ENCODE results near the gene GLCE.
A peak's percentile ranks its signal among the peaks of the same experiment; 100 is the strongest.
"Not testable (repeated sequence)": the region's sequence is repeated elsewhere in the genome, so short reads cannot be mapped to it uniquely, and the experiment has no call there.

The GLCE gene

GRCh38 chr15:69277316-69277715 is 116.9 kb downstream of the GLCE start:
- no peak for DNase-seq

GRCh38 chr15:69279636-69280035 is 119.2 kb downstream of the GLCE start:
- DNase-seq = no peak

GRCh38 chr15:69280783-69281182 is 120.3 kb downstream of the GLCE start:
- no peak for DNase-seq

DNA sequence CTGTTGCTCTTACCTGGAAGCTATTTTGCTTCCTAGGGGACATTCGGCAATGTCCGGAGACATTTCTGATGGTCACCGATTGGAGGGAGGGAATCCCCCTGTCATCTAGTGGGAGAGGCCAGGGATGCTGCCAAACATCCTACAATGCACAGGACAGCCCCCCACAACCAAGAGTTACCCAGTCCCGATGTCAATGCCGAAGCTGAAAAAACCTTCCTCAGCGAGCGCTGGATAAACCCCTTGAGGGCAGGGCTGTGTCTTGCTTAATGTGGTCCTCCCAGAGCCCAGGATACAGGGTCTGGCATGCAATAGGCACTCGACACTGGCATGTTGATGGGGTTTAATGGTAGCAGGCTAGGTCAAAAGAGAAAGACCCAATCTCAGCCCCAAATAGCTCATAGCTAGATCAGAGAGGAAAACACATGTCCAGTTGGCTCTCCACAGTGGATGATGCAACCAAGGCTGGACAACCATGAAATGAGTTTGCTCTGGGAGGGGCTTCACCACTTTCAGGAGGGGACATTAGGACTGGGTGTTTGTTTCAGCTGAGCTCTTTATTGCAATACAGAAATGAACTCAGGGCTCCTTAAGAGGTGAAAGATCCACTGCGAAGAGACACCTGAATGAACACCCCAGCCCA is 121.8 kb downstream of the GLCE start:
- DNase-seq = no peak

DNA sequence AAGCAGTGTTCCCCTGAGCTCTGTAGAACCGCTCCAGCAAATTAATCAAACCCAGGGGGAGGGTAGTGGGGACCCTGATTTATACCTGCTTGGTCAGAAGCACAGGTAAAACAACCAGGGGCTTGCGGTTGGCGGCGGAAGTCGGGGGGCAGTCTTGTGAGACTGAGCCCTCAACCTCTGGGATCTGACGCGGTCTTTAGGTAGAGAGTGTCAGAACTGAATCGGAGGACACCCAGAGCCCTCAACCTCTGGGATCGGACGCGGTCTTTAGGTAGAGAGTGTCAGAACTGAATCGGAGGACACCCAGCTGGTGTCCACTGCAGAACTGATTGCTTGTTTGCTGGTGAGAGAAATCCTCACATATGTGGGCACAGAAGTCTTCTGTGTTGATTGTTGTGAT is 125.4 kb downstream of the GLCE start:
- no peak for DNase-seq

- DNase-seq = no peak
Observed at GRCh38 chr15:69288011-69288410, 127.6 kb downstream of the GLCE start.

DNA sequence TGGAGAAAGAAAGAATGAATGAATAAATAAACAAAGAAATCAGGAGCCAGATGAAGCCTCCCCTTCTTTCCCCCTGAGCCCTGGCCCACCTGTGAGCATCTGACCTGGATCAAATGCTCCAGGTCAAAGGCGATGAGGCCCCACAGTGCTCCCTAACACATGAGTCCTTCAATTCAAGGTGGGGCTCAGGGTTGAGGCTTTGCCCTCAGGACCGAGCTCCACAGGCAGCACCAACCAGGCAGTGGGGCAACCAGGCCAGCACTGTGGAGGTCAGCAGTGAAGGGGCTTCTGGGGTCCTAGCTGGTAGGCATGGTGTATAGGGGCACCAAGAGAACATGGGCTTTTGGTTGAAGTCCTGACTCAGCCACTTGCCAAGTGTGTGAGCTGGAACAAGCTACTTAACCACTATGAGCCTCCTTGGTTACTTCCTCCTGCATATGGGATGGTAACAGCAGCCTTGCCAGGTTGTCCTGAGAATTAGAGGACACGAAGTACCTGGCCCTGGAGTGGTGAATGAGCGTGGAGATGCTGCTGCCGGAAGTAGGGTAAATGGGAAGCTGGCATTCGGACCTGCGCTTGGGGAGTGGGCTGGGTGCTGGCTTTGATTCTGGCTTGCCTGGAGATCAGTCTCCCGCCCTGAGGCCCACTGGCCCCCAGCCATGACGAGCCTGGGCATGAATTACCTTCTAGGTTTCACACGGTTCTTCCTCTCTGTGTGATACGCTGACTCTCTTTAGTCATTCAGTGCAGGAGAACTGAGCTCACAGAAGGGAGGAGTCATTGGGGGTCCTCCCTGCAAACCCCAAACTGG is 128.3 kb downstream of the GLCE start:
- DNase-seq = no peak

GRCh38 chr15:69289342-69290146 is 129.1 kb downstream of the GLCE start:
- no peak for DNase-seq

- DNase-seq = no peak
Observed at GRCh38 chr15:69290346-69291164, 130.1 kb downstream of the GLCE start.

DNA sequence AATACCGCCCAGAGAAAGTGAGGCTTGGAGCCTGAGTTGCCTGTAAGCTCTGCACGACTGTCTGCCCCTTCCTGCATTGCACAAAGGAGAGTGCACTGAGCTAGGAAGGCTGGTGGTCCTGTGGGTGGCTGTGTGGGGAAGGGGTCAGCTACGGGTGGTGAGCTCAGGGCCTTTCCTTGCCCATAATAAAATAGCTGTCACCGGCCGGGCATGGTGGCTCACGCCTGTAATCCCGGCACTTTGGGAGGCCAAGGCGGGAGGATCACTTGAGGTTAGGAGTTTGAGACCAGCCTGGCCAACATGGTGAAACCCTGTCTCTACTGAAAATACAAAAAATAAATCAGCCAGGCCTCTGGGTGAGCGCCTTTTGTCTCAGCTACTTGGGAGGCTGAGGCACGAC is 131.2 kb downstream of the GLCE start:
- not testable (repeated sequence) for DNase-seq

- no peak for DNase-seq
Observed at GRCh38 chr15:69292826-69293420, 132.5 kb downstream of the GLCE start.

DNA sequence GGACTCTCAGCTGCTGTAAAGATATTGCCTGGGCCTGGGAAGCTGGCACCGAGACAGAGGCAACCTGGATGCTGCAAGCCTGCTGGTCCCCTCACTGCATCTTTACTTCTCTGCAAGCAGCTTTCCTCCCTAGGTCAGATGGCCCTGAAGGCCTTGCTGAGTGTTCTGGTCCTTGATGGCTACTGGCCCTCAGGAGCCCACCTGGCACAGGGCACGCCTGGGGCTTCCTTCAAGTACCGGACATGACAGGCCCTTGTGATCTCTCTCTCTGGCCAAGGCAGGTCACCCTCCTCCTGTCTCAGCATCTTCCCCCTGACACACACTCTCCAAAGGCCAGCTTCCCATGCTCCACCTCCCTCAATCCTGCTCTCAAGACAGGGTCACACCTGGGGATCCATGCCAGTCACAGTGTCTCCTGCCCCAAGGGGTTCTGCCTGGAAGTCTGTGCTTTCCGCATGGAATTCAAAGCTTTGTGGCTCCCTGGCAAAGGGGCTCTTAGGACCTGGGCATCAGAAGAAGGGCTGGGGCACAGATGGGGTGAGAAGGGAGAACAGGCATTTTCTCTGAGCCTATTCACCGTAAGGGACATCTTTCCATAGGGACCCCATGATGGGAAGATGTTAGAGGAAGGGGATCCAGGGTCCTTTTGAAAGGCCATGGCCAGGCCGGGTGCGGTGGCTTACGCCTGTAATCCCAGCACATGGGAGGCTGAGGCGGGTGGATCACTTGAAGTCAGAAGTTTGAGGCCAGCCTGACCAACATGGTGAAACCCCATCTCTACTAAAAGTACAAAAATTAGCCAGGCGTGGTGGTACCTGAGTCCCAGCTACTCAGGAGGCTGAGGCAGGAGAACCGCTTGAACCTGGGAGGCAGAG is 133.5 kb downstream of the GLCE start:
- DNase-seq = no peak

- no peak for DNase-seq
Observed at GRCh38 chr15:69296606-69297005, 136.2 kb downstream of the GLCE start.

GRCh38 chr15:69297642-69298353 is 137.4 kb downstream of the GLCE start:
- DNase-seq = no peak

DNA sequence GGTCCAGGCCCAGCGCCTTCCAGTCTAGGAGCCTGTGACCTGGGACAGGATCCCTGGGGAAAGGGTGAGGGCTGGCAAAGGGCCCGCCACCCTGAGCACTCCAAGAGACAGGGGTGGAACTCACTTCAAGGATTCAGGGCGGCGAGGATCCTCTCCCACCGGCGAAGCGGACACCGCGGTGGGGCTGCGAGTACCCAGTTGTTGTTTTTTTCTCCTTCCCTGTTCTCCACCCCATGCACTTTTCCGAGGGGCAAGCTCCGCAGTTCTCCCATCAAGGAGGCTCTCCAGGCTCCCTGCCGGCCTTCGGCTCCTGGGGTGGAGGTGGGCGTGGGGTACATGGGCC is 137.9 kb downstream of the GLCE start:
- no peak for DNase-seq

- DNase-seq = peak; percentile 38
Observed at GRCh38 chr15:69298697-69299441, 138.4 kb downstream of the GLCE start, which contains the start of gene PAQR5. PAQR5 (plus strand) TSS chr15:69298912; CDS start chr15:69360081, 61,169 bp downstream.

DNA sequence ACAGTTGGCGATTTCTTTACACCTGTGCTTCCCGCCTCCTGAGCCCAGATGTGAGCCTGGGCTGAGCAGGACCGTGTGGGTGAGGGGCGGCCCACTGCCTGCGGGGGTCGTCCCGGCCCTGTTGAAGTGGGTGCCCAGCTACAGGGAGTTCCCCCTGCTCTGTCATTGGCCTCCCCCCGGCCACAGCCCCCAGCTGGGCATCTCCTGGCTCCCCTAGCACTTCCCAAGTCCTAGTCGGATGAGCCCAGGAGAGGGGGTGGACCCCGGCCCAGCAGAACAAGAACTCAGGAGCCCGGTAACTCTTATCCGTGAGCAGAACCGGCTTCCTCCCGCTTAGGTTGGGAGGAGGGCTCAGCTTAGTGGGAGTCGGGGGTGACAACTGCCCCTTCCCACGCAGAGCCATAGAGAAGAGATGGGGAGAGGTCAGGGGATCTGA is 139.0 kb downstream of the GLCE start:
- DNase-seq = no peak

DNA sequence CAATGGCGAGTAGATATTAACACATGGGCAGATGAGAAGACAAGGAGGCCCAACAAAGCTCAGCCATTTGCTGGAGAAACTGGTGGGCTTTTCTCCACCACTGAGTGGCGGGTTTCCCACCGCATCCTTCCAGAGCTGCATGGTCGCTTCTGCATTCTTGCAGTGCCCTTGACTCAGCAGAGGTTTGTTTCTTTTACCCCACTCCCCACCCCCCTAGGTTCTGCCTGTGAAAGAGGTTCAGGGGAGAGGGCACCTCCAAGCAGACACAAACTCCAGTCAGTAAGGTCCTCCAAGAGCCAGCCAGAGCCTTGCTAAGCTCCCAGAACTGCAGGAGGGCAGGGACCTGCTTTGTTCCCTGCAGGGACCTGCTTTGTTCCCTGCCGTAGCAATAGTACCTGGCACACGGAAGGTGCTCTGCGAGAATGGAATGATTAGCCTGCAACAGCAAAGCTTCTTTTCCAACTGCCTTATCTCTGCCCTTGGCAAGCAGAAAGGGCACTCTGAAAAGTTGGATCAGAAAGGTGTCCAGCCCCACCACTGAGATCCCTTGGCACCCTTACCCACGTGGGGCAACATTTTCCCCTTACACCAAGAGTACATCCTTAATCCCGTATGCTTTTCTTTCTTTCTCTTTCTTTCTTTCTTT is 139.6 kb downstream of the GLCE start:
- no peak for DNase-seq

DNA sequence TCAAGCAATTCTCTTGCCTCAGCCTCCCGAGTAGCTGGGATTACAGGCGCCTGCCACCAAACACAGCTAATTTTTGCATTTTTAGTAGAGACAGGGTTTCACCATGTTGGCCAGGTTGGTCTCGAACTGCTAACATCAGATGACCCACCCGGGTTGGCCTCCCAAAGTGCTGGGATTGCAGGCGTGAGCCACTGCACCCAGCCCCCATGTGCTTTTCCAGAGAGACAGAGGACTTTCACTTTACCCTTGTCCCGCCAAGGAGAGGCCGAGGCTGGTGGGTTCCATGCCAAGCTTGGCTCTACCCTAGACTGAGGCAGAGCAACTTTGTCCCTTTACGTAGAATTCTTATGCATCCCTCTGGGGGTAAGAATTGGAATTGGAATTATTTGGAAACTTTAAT is 140.7 kb downstream of the GLCE start:
- not testable (repeated sequence) for DNase-seq

All from stimulated activated CD8-positive, alpha-beta memory T cell treated with anti-CD3 and anti-CD28 coated beads, Interleukin-4, amount 100 ng/mL, for 48 hours (primary cell).